ENCODE measurements around the gene TMEM187. TPM values are rescaled to one million over a fixed set of nuclear protein-coding genes. Genes with fewer than 3 reads are reported as not detected.

The TMEM187 gene
- total and polyA plus RNA-seq, 9 donors = 2.6 to 11.6 (median 9.4) TPM

DNA sequence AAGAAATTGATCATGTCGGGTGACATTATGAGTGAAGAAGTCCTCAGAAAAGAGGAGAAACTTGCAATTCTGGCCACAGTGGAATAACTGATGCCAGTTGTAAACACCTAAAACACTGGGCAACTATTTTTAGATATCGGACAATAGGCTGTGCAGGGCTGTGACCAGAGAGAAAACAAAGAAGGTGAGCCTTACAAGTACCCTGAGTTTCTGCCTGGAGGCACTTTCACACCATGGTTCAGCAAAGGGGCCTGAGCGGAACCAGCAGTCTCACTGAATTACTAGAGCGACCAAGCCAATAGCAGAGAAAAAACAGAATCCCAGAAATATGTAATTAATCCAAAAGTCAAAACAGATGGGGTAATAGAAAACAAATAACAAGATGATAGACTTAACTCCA is 36.0 kb downstream of the TMEM187 start:
- Histone ChIP-seq H3K27me3 (no peaks in the 10 kb centered on the region), H3K4me3 (no peak overlapping the region), H3K9me3 (no peaks in the 10 kb centered on the region), H3K36me3 (no peaks in the 10 kb centered on the region), H3K4me1 (ENCODE audit: insufficient read depth) (no peaks in the 10 kb centered on the region), H3K27ac (no peak overlapping the region)
- TF ChIP-seq EP300 (IDR thresholded peaks at IDR 0.05) = no peak
- TF ChIP-seq, protein P1, sequence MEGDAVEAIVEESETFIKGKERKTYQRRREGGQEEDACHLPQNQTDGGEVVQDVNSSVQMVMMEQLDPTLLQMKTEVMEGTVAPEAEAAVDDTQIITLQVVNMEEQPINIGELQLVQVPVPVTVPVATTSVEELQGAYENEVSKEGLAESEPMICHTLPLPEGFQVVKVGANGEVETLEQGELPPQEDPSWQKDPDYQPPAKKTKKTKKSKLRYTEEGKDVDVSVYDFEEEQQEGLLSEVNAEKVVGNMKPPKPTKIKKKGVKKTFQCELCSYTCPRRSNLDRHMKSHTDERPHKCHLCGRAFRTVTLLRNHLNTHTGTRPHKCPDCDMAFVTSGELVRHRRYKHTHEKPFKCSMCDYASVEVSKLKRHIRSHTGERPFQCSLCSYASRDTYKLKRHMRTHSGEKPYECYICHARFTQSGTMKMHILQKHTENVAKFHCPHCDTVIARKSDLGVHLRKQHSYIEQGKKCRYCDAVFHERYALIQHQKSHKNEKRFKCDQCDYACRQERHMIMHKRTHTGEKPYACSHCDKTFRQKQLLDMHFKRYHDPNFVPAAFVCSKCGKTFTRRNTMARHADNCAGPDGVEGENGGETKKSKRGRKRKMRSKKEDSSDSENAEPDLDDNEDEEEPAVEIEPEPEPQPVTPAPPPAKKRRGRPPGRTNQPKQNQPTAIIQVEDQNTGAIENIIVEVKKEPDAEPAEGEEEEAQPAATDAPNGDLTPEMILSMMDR (IDR thresholded peaks at IDR 0.05) = no peak
- no peak for TF ChIP-seq POLR2A (IDR thresholded peaks at IDR 0.05)
- intact Hi-C loops (cut with DNase I) = no loop called here
- no peak for DNase-seq
- WGBS, 3 donors = 62 to 83% (median 81%) methylated on average over 4 of the region's 4 CpGs

DNA sequence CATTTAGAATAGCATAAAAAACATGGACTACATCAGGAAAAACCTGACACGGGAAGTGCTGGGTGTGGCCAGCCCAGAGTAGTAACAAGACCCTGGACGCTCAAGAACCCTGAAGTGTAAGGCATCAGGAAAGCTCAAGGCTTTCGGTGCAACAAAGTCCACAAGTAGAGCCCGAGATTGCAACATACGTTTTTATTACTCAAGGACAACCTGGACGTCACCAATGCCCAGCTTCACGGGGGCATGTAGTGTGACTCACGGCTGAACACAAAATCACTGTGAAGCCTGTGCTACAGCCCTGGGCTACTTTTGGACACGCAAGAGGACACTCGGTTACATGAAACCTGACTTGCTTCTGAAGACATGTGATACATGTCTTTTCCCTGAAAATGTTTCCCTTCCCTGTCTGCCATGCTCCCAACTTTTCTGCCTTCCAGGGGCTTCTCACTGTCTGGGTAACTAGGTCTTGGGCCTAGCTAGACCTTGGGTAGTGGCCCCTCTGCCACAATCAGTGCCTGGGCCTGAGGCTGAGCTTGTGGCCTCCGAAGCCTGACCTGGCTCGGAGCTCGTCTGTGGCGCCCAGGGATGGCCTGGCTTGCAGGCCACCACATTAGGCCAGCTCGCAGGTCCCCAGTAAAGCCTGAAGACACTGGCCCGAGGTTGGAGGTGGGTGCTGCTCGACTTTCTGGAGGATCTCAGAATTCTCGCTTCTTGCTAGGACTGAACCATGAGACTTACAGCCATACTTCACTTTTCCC is 38.0 kb downstream of the TMEM187 start:
- H3K4me1 ChIP-seq (ENCODE audit: insufficient read depth) = no peaks in the 10 kb centered on the region
- no peak overlapping the region for H3K27ac ChIP-seq
- H3K4me3 ChIP-seq = no peak overlapping the region
- H3K9me3 ChIP-seq = no peaks in the 10 kb centered on the region
- no peak for DNase-seq
- TF ChIP-seq EP300 (IDR thresholded peaks at IDR 0.05) = no peak
- TF ChIP-seq, protein P1 (IDR thresholded peaks at IDR 0.05) = no peak
- no peak for TF ChIP-seq POLR2A (IDR thresholded peaks at IDR 0.05)
- intact Hi-C loops (cut with DNase I) = no loop called here
- no peaks in the 10 kb centered on the region for H3K27me3 ChIP-seq
- 78 to 84% (median 84%) methylated on average over 18 of the region's 18 CpGs for WGBS, 3 donors
- no peaks in the 10 kb centered on the region for H3K36me3 ChIP-seq

DNA sequence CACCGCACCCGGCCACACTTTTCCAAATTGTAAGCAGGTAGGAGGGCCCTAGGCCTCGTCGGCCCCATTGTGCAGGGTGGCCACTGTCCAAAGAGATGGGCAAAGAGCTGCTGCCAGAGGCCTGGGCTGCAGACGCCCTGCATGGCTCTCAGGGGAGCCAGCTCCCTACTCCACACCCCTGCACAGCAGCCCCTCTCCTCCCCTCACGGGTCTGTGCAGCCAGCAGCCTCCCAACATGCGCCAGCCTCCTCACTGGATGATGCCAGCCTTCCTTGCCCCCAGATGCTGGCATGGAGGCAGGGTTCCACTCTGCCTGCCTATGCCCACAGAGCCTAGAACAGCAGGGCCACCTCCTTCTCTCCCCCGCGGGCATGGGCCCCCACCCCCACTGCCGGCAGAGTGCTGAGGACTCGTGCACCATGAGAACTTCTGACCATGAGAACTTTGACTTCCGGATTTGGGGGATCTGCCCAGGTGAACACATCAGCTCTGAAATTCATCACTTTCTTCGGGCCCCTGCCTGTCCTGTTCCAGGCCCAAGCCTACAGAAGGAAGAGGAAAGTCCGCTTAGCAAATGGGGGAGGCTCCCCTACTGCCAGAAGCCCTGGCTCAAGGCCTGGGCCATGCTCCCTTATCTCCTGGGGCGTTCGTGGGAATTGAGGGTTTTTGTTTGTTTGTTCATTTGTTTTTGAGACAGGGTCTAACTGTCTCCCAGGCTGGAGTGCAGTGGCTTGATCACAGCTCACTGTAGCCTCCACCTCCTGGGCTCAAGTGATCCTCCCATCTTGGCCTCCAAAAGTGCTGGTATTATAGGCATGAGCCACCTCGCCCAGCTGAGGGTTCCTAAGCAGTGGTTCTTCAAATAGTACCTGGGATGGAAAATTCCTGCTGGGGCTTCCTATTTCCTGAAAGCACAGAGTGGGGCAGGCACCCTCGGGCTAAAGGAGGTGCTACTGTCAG is 39.1 kb downstream of the TMEM187 start:
- no peak overlapping the region for H3K27ac ChIP-seq
- TF ChIP-seq EP300 (IDR thresholded peaks at IDR 0.05) (no peak), POLR2A (IDR thresholded peaks at IDR 0.05) (no peak)
- TF ChIP-seq, protein P1 (IDR thresholded peaks at IDR 0.05) = no peak
- H3K36me3 ChIP-seq = no peaks in the 10 kb centered on the region
- no peaks in the 10 kb centered on the region for H3K4me1 ChIP-seq (ENCODE audit: insufficient read depth)
- no peaks in the 10 kb centered on the region for H3K9me3 ChIP-seq
- H3K4me3 ChIP-seq = no peak overlapping the region
- WGBS, 3 donors = 70 to 78% (median 70%) methylated on average over 16 to 18 of the region's 18 CpGs
- H3K27me3 ChIP-seq = no peaks in the 10 kb centered on the region
- intact Hi-C loops (cut with DNase I) = no loop called here
- DNase-seq = no peak

DNA sequence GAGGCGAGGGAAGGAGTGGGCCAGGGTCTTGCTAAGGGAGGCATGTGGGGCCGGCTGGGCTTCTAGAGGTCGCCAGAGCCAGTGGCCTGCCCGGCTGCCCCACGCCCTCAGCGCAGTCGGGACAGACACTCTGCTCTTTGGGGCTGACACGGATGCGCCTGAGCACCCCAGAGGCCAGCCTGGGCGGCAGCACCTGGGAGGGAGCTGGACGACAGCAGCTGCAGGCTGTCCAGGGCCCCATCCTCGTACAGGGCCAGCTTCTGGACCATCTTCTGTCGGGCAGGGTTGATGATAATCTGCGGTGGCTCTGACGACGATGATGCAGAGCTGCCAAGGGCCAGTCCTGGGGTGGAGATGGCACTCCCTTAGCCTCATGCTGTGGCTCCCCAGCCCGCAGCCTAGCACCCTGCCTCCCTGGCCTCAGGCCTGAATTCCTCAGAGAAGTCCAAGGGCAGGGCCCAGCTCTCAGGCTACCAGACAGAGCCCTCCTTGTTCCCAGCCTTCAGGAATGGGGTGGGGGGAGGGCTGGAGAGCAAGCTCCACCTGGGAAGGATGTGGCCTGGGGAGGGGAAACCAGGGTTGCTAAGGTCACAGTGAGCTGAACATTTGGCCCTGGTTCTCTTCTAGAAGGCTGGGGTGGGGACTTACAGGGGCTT is 39.9 kb downstream of the TMEM187 start:
- no peak for DNase-seq
- WGBS, 3 donors = 70 to 79% (median 75%) methylated on average over 17 of the region's 17 CpGs
- Histone ChIP-seq H3K4me1 (ENCODE audit: insufficient read depth) (no peaks in the 10 kb centered on the region), H3K9me3 (no peaks in the 10 kb centered on the region), H3K27ac (no peak overlapping the region), H3K4me3 (no peak overlapping the region), H3K36me3 (no peaks in the 10 kb centered on the region), H3K27me3 (no peaks in the 10 kb centered on the region)
- no peak for TF ChIP-seq EP300 (IDR thresholded peaks at IDR 0.05)
- TF ChIP-seq, protein P1 (IDR thresholded peaks at IDR 0.05) = no peak
- no peak for TF ChIP-seq POLR2A (IDR thresholded peaks at IDR 0.05)
- intact Hi-C loops (cut with DNase I) = no loop called here

Measured in ovary (tissue), 9 donors.